IMR-90 (cell line): Measurements from ENCODE around the gene RWDD1. TPM values are rescaled to one million over a fixed set of nuclear protein-coding genes. Genes with fewer than 3 reads are reported as not detected.

Experiments
- ATAC-seq: fragments of 200-7000 bp; cut with Tn5 transposase; 2 replicates; pipeline ENCODE4 v1.9.1; 2020; ENCODE audit warnings: low read depth, mild to moderate bottlenecking, moderate library complexity
- BruUV-seq: library from RNA; stranded (reverse); fragments of 400-500 nt; replicated peaks from 2 replicates; lab custom pipeline; 2021; lab: Mats Ljungman, UMichigan
- CTCF ChIA-PET: fragments of 300-600 bp; formaldehyde crosslinking; extraction: SDS; loops from one replicate; lab custom pipeline; 2021; ENCODE audit warnings: antibody characterized with exemption; lab: Yijun Ruan, JAX
- POLR2A ChIA-PET: fragments of 300-600 bp; sonication (Branson Sonifier 250); formaldehyde crosslinking; loops from one replicate; lab custom pipeline; 2022; ENCODE audit warnings: antibody characterized with exemption; ENCODE audit not compliant: unreplicated experiment; lab: Charles Lee
- DNase-seq: peaks from one replicate; pipeline ENCODE4 v3.0.0; 2013
- H2AFZ ChIP-seq: replicated peaks from 2 replicates; pipeline ENCODE3; 2013; ENCODE audit warnings: low read length, mild to moderate bottlenecking; ENCODE audit not compliant: poor library complexity
- H2AK5ac ChIP-seq: 2 replicates; pipeline ENCODE4 v1.6.1; 2013; ENCODE audit warnings: low read depth, low read length, inconsistent platforms
- H2AK9ac ChIP-seq: replicated peaks from 2 replicates; pipeline ENCODE3; 2013; ENCODE audit warnings: mild to moderate bottlenecking, low read depth, low read length, moderate library complexity; ENCODE audit not compliant: poor library complexity
- H2BK120ac ChIP-seq: 2 replicates; pipeline ENCODE4 v1.6.1; 2013; ENCODE audit warnings: low read depth, low read length, inconsistent platforms
- H2BK15ac ChIP-seq: 3 replicates; pipeline ENCODE4 v1.6.1; 2013; ENCODE audit warnings: low read depth, low read length, inconsistent platforms
- H2BK20ac ChIP-seq: 2 replicates; pipeline ENCODE4 v1.6.1; 2013; ENCODE audit warnings: low read depth, mild to moderate bottlenecking, inconsistent platforms, low read length, moderate library complexity
- H2BK5ac ChIP-seq: 2 replicates; pipeline ENCODE4 v1.6.1; 2013; ENCODE audit warnings: mild to moderate bottlenecking, low read depth, low read length, inconsistent platforms; ENCODE audit not compliant: poor library complexity, severe bottlenecking
- H3K14ac ChIP-seq: replicated peaks from 2 replicates; pipeline ENCODE4 v1.6.1; 2013; ENCODE audit warnings: low read depth, low read length, inconsistent platforms
- H3K18ac ChIP-seq: 2 replicates; pipeline ENCODE4 v1.6.1; 2013; ENCODE audit warnings: low read depth, low read length, control low read depth
- H3K23ac ChIP-seq: 2 replicates; pipeline ENCODE4 v1.6.1; 2013; ENCODE audit warnings: low read depth, low read length, inconsistent platforms
- H3K27ac ChIP-seq: 2 replicates; pipeline ENCODE4 v1.5.1; 2013; ENCODE audit warnings: mild to moderate bottlenecking, control low read depth, low read length; ENCODE audit not compliant: insufficient read depth
- H3K27me3 ChIP-seq: 2 replicates; pipeline ENCODE4 v1.6.1; 2013; ENCODE audit warnings: low read length; ENCODE audit not compliant: control insufficient read depth, insufficient read depth
- H3K36me3 ChIP-seq: 2 replicates; pipeline ENCODE4 v1.6.1; 2013; ENCODE audit warnings: low read length, mixed read lengths; ENCODE audit not compliant: control insufficient read depth, insufficient read depth
- H3K4ac ChIP-seq: 2 replicates; pipeline ENCODE4 v1.6.1; 2013; ENCODE audit warnings: low read depth, low read length, inconsistent platforms
- H3K4me1 ChIP-seq: 2 replicates; pipeline ENCODE4 v1.6.1; 2013; ENCODE audit warnings: low read length, mixed read lengths; ENCODE audit not compliant: control insufficient read depth, insufficient read depth
- H3K4me2 ChIP-seq: 2 replicates; pipeline ENCODE4 v1.6.1; 2013; ENCODE audit warnings: low read depth, mild to moderate bottlenecking, control low read depth, low read length, moderate library complexity
- H3K4me3 ChIP-seq: 2 replicates; pipeline ENCODE4 v1.5.1; 2013; ENCODE audit warnings: low read depth, mild to moderate bottlenecking, control low read depth, low read length, moderate library complexity; ENCODE audit not compliant: insufficient read depth
- H3K56ac ChIP-seq: 2 replicates; pipeline ENCODE4 v1.6.1; 2013; ENCODE audit warnings: low read length, inconsistent platforms; ENCODE audit not compliant: insufficient read depth; ENCODE audit errors: extremely low read depth
- H3K79me1 ChIP-seq, 2 experiments: 2 replicates each; pipeline ENCODE4 v1.6.1; 2013; ENCODE audit warnings: low read length in 2 of 2, inconsistent platforms in 1 of 2, low read depth in 1 of 2
- H3K9ac ChIP-seq: 2 replicates; pipeline ENCODE4 v1.6.1; 2013; ENCODE audit warnings: low read depth, low read length, control low read depth
- H3K9me1 ChIP-seq: 2 replicates; pipeline ENCODE4 v1.6.1; 2013; ENCODE audit warnings: low read length, inconsistent platforms; ENCODE audit not compliant: insufficient read depth
- H3K9me3 ChIP-seq: 2 replicates; pipeline ENCODE4 v1.6.1; 2013; ENCODE audit warnings: low read length; ENCODE audit not compliant: control insufficient read depth, insufficient read depth
- H4K20me1 ChIP-seq: 2 replicates; pipeline ENCODE4 v1.6.1; 2013; ENCODE audit warnings: low read length, inconsistent platforms; ENCODE audit not compliant: insufficient read depth
- H4K5ac ChIP-seq: 2 replicates; pipeline ENCODE4 v1.6.1; 2013; ENCODE audit warnings: mild to moderate bottlenecking, low read depth, low read length, control low read depth
- H4K8ac ChIP-seq, 2 experiments: 2 replicates each; pipeline ENCODE4 v1.6.1; 2013; ENCODE audit warnings: low read depth in 2 of 2, low read length in 2 of 2, control low read depth in 1 of 2, inconsistent platforms in 1 of 2
- H4K91ac ChIP-seq: 2 replicates; pipeline ENCODE4 v1.6.1; 2013; ENCODE audit warnings: low read depth, low read length, inconsistent platforms; ENCODE audit not compliant: insufficient read depth
- BHLHE40 ChIP-seq: fragments of 150-350 bp; IDR thresholded peaks from 2 replicates; pipeline ENCODE4 v1.6.1; 2016; ENCODE audit warnings: mild to moderate bottlenecking, low read depth, low read length
- CEBPB ChIP-seq: IDR thresholded peaks from 2 replicates; pipeline ENCODE4 v1.6.1; 2012; ENCODE audit warnings: low read depth, low read length, improper control_type of control experiment
- CHD1 ChIP-seq: IDR thresholded peaks from 2 replicates; pipeline ENCODE4 v1.6.1; 2012; ENCODE audit warnings: low read depth, low read length, improper control_type of control experiment
- CTCF ChIP-seq: conservative IDR thresholded peaks from 2 replicates; pipeline ENCODE4 v1.5.1; 2012; ENCODE audit warnings: mild to moderate bottlenecking, low read depth, low read length, improper control_type of control experiment
- FOS ChIP-seq: fragments of 150-350 bp; IDR thresholded peaks from 2 replicates; pipeline ENCODE4 v1.6.1; 2016; ENCODE audit warnings: low read depth, low read length
- MAFK ChIP-seq: IDR thresholded peaks from 2 replicates; pipeline ENCODE4 v1.6.1; 2012; ENCODE audit warnings: low read depth, low read length, improper control_type of control experiment
- MAZ ChIP-seq: IDR thresholded peaks from 2 replicates; pipeline ENCODE4 v1.6.1; 2012; ENCODE audit warnings: low read depth, mild to moderate bottlenecking, low read length, improper control_type of control experiment, moderate library complexity, borderline replicate concordance
- MXI1 ChIP-seq: IDR thresholded peaks from 2 replicates; pipeline ENCODE4 v1.6.1; 2012; ENCODE audit warnings: low read depth, mild to moderate bottlenecking, low read length, moderate library complexity, borderline replicate concordance
- NFE2L2 ChIP-seq: fragments of 150-350 bp; IDR thresholded peaks from 2 replicates; pipeline ENCODE4 v1.6.1; 2016; ENCODE audit warnings: low read depth, mild to moderate bottlenecking, low read length
- POLR2A ChIP-seq: IDR thresholded peaks from 2 replicates; pipeline ENCODE4 v1.6.1; 2012; ENCODE audit warnings: mild to moderate bottlenecking, low read depth, low read length
- RAD21 ChIP-seq: IDR thresholded peaks from 2 replicates; pipeline ENCODE4 v1.6.1; 2012; ENCODE audit warnings: low read length, improper control_type of control experiment
- RCOR1 ChIP-seq: IDR thresholded peaks from 2 replicates; pipeline ENCODE4 v1.6.1; 2012; ENCODE audit warnings: mild to moderate bottlenecking, low read length, improper control_type of control experiment; ENCODE audit not compliant: insufficient replicate concordance
- RFX5 ChIP-seq: IDR thresholded peaks from 2 replicates; pipeline ENCODE4 v1.8.0; 2012; ENCODE audit warnings: low read depth, mild to moderate bottlenecking, low read length, moderate library complexity
- SMC3 ChIP-seq: fragments of 150-350 bp; IDR thresholded peaks from 2 replicates; pipeline ENCODE4 v1.6.1; 2016; ENCODE audit warnings: low read depth, mild to moderate bottlenecking, antibody characterized with exemption, low read length, moderate library complexity
- USF2 ChIP-seq: fragments of 150-350 bp; IDR thresholded peaks from 2 replicates; pipeline ENCODE4 v1.6.1; 2017; ENCODE audit warnings: mild to moderate bottlenecking, antibody characterized with exemption, low read length, low read depth
- dilution Hi-C: fragments of 300-500 bp; cut with HindIII; formaldehyde crosslinking; loops from one replicate; pipeline ENCODE4 v1.14.3; 2018; ENCODE audit warnings: low sequenced_read_pairs; ENCODE audit not compliant: unreplicated experiment
- in situ Hi-C: fragments of 300-500 bp; cut with MboI; formaldehyde crosslinking; loops from 3 replicates; pipeline ENCODE4 v1.14.3; 2019; ENCODE audit warnings: low sequenced_read_pairs, inconsistent platforms, mixed read lengths
- intact Hi-C: fragments of 100-400 bp; cut with micrococcal nuclease; formaldehyde crosslinking; loops from 2 replicates; pipeline ENCODE4 v1.10.0; 2022
- polyA plus RNA-seq, 3 experiments: library from polyadenylated mRNA; depleted of rRNA; stranded (reverse); fragments of >200 nt; gene quantifications; 2 replicates each; pipeline ENCODE4 v1.2.3, GENCODE V29; 2012; ENCODE audit warnings: low replicate concordance in 1 of 3
- total RNA-seq: library from RNA; depleted of rRNA; stranded (reverse); fragments of >200 nt; gene quantifications from 2 replicates; pipeline ENCODE4 v1.2.3, GENCODE V29; 2012

RWDD1 gene
- total and polyA plus RNA-seq, 2 of the 4 experiments (the other 2 are of a cell fraction) = 23.6 to 92.8 TPM

GRCh38 chr6:116533233-116533957 lies 37.9 kb upstream of the RWDD1 start (continued):
- no peak for TF ChIP-seq SMC3
- TF ChIP-seq POLR2A = no peak

- Histone ChIP-seq H3K18ac (no peak overlapping the region), H2AFZ (no peak overlapping the region), H3K4me2 (no peak overlapping the region), H3K9ac (no peak overlapping the region), H3K79me1 (no peaks in the 10 kb centered on the region), H2BK20ac (no peak overlapping the region), H3K23ac (no peak overlapping the region), H3K27ac (no peak overlapping the region), H2AK9ac (no peak overlapping the region), H3K9me1 (peaks cover 7% of the 10 kb centered on the region), H4K20me1 (no peaks in the 10 kb centered on the region), H3K9me3 (no peaks in the 10 kb centered on the region), H4K8ac (no peak overlapping the region), H3K4ac (no peak overlapping the region), H2BK15ac (no peak overlapping the region), H3K4me3 (no peak overlapping the region), H2AK5ac (no peak overlapping the region), H3K27me3 (no peaks in the 10 kb centered on the region), H2BK120ac (no peak overlapping the region), H4K5ac (no peak overlapping the region), H4K91ac (no peak overlapping the region), H2BK5ac (no peak overlapping the region), H3K56ac (no peak overlapping the region), H3K36me3 (no peaks in the 10 kb centered on the region), H3K4me1 (peaks cover 5% of the 10 kb centered on the region), H3K14ac (no peak overlapping the region)
- intact Hi-C loops = no loop called here
- no TSS peak for BruUV-seq
- no peak for ATAC-seq
- ChIA-PET CTCF (interaction anchor here (0.7 to 3.0 kb wide), 11 partner anchors 19 to 311 kb away, joined by 3 to 20 read pairs (median 3); partner anchors contain the start of genes CALHM4 and TSPYL1), POLR2A (interaction anchor here (0.9 kb wide), 1 partner anchor 26 kb away, joined by 3 read pairs; no protein-coding TSS in a partner anchor)
- dilution Hi-C loops = no loop called here
- TF ChIP-seq RCOR1 = no peak
- TF ChIP-seq FOS = no peak
- TF ChIP-seq USF2 = no peak
- TF ChIP-seq CHD1 = no peak
- TF ChIP-seq RAD21 = no peak
- TF ChIP-seq CEBPB = no peak
- TF ChIP-seq BHLHE40 = no peak
- TF ChIP-seq MAZ = no peak
- TF ChIP-seq CTCF = no peak
- TF ChIP-seq RFX5 = no peak
- no peak for TF ChIP-seq MXI1
- TF ChIP-seq NFE2L2 = no peak
- TF ChIP-seq POLR2A = no peak
- no peak for TF ChIP-seq SMC3
- no peak for TF ChIP-seq MAFK
- in situ Hi-C loops = loop anchor here (10.0 kb wide), 2 partner anchors 240 to 270 kb away; no protein-coding TSS in a partner anchor
- peak; percentile 31 for DNase-seq
Measured at GRCh38 chr6:116535109-116535508, 36.2 kb upstream of the RWDD1 start.
